Large intestine (tissue), 12 donors: ENCODE data around the gene NEMP1. TPM values are rescaled to one million over a fixed set of nuclear protein-coding genes. Genes with fewer than 3 reads are reported as not detected.
A peak's percentile ranks its signal among the peaks of the same experiment; 100 is the strongest.
"Not testable (repeated sequence)": the region's sequence is repeated elsewhere in the genome, so short reads cannot be mapped to it uniquely, and the experiment has no call there.

Source experiments
- DNase-seq, 2 donors: peaks; one replicate each; pipeline versions ENCODE4 v3.0.0 to v3.0.0-alpha.2; 2013
- H3K27ac ChIP-seq: one replicate; pipeline ENCODE4 v1.5.1; 2013; ENCODE audit warnings: low read length
- H3K27me3 ChIP-seq: 2 replicates; pipeline ENCODE4 v1.6.1; 2013; ENCODE audit warnings: low read length; ENCODE audit not compliant: control insufficient read depth, insufficient read depth
- H3K36me3 ChIP-seq: 2 replicates; pipeline ENCODE4 v1.6.1; 2013; ENCODE audit warnings: low read length; ENCODE audit not compliant: control insufficient read depth, insufficient read depth
- H3K4me1 ChIP-seq: one replicate; pipeline ENCODE4 v1.6.1; 2013; ENCODE audit warnings: low read length; ENCODE audit not compliant: control insufficient read depth, insufficient read depth
- H3K4me3 ChIP-seq: one replicate; pipeline ENCODE4 v1.5.1; 2013; ENCODE audit warnings: low read length
- H3K9me3 ChIP-seq: one replicate; pipeline ENCODE4 v1.6.1; 2013; ENCODE audit warnings: mild to moderate bottlenecking, low read depth, low read length, moderate library complexity; ENCODE audit not compliant: control insufficient read depth
- WGBS: methylation state at CpG from one replicate; pipeline ENCODE4 v1.1.5; 2013; ENCODE audit warnings: low lambda C conversion rate; ENCODE audit not compliant: insufficient coverage; 5-methylcytosine and 5-hydroxymethylcytosine counted together
- long read RNA-seq, 11 donors: transcript quantifications; one replicate each; lab custom pipeline, GENCODE V29; 2026
- polyA plus RNA-seq: library from polyadenylated mRNA; unstranded; fragments of 120-200 nt; gene quantifications from one replicate; pipeline ENCODE4 v1.2.1, GENCODE V29; 2013

The NEMP1 gene
- 12.0 TPM for polyA plus RNA-seq
- long read RNA-seq, donor 1 = 0 reads
- long read RNA-seq, donor 2, full-length matches to known transcripts = 1 of 1 reads
- long read RNA-seq, donor 2, partial matches to known transcripts = 0 of 1 reads
- long read RNA-seq, donor 2, other reads (novel, unspliced or antisense) = 0 of 1 reads
- long read RNA-seq, donor 3 = 0 reads
- long read RNA-seq, donor 4 = 0 reads
- long read RNA-seq, donor 5, full-length matches to known transcripts = 1 of 46 reads
- long read RNA-seq, donor 5, partial matches to known transcripts = 40 of 46 reads
- long read RNA-seq, donor 5, other reads (novel, unspliced or antisense) = 5 of 46 reads
- long read RNA-seq, donor 6, full-length matches to known transcripts = 1 of 1 reads
- long read RNA-seq, donor 6, partial matches to known transcripts = 0 of 1 reads
- long read RNA-seq, donor 6, other reads (novel, unspliced or antisense) = 0 of 1 reads
- long read RNA-seq, donor 7 = 0 reads
- long read RNA-seq, donor 8, full-length matches to known transcripts = 3 of 3 reads
- long read RNA-seq, donor 8, partial matches to known transcripts = 0 of 3 reads
- long read RNA-seq, donor 8, other reads (novel, unspliced or antisense) = 0 of 3 reads
- long read RNA-seq, donor 9, full-length matches to known transcripts = 1 of 1 reads
- long read RNA-seq, donor 9, partial matches to known transcripts = 0 of 1 reads
- long read RNA-seq, donor 9, other reads (novel, unspliced or antisense) = 0 of 1 reads
- long read RNA-seq, donor 10, full-length matches to known transcripts = 1 of 1 reads
- long read RNA-seq, donor 10, partial matches to known transcripts = 0 of 1 reads
- long read RNA-seq, donor 10, other reads (novel, unspliced or antisense) = 0 of 1 reads
- long read RNA-seq, donor 11 = 0 reads

GRCh38 chr12:57078519-57079404 lies at the start of gene NEMP1:
NEMP1 (minus strand) TSS chr12:57078791; CDS start chr12:57078745, 46 bp downstream.
- Histone ChIP-seq H3K9me3 (no peaks in the 10 kb centered on the region), H3K4me1 (peaks cover 6% of the 10 kb centered on the region), H3K36me3 (no peaks in the 10 kb centered on the region), H3K27me3 (no peaks in the 10 kb centered on the region), H3K27ac (peak within 1 kb of the TSS; percentile 85), H3K4me3 (peak within 1 kb of the TSS; percentile 82)
- peak; percentile 100 for DNase-seq
- 0% methylated on average over 2 of the region's 39 CpGs for WGBS

DNA sequence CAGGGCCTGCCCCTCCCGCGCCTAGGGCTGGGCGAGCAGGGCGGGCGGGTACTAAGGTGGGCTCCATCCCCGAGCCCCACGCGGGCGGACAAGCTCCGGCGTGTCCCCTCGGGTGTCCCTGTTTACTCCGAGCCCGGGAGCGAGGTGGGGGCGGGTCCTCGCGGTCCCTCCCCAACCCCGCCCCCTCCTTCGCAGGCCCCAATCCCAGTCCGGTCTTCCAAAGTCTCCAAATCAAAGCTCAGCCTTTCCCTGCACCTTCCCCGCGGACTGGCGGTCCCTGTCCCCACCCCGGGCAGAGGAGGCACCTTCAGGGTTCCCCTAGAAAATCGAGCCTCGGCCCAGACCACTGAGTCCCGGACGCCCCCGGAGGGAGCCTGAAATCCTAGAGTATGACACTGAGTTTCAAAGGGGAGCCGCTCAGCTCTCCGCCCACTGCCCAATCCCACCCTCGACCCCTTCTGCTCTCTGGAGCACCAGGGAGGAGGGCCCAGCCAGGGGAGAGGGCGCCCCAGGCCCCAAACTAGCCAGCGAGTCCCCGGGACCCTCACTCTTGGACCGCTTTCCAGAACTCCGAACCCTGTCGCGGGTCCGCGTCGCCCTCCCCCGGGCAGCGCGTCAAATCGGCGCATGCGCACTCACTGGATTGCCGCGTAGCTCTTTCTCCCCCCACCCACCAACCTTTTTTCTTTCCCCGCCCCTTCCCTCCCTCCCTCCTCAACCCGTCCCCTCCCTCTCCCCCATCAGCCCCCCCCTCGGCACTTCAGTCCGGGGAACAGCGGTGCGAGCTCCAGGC lies 49.3 kb upstream of the NEMP1 start, which contains the start of gene LRP1:
Gene LRP1 (plus strand): TSS at position 758 of the 793 bp plus-strand sequence. CDS start 482 bp downstream, outside the sequence.
- peak; percentile 77 to 89 for DNase-seq
- peak within 1 kb of the TSS; percentile 99 for H3K27ac ChIP-seq
- H3K9me3 ChIP-seq = no peaks in the 10 kb centered on the region
- H3K27me3 ChIP-seq = no peaks in the 10 kb centered on the region
- H3K36me3 ChIP-seq = peaks cover 7% of the 10 kb centered on the region
- peaks cover 46% of the 10 kb centered on the region for H3K4me1 ChIP-seq
- peak within 1 kb of the TSS; percentile 91 for H3K4me3 ChIP-seq
- WGBS = no CpG with 5 or more reads among the region's 57 CpGs

GRCh38 chr12:57127101-57127725 lies 48.6 kb upstream of the NEMP1 start:
- Histone ChIP-seq H3K27me3 (no peaks in the 10 kb centered on the region), H3K27ac (peak overlapping the region; percentile 99), H3K4me3 (peak overlapping the region; percentile 91), H3K4me1 (peaks cover 40% of the 10 kb centered on the region), H3K36me3 (peaks cover 3% of the 10 kb centered on the region), H3K9me3 (no peaks in the 10 kb centered on the region)
- no CpG with 5 or more reads among the region's 26 CpGs for WGBS
- DNase-seq = peak; percentile 88 to 95

DNA sequence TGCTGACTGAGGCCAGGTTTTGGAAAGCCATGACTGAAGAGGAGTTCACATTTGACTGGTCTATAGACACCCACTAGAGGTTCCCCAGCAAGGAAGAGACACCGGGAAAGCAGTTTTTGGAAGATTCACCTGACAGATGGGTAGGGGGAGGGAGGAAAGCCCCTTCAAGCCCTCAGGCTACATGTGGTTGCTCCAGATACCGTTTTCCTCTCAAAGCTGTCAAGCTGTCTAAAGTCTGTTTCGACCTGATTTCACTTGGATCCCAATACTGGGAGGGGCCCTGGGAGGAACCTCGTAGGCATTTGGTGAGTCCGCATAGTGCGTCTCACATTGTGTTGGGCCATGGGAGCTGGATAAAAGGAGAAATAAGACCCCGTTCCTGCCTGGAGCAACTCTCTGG lies 48.0 kb upstream of the NEMP1 start:
- Histone ChIP-seq H3K36me3 (no peaks in the 10 kb centered on the region), H3K27me3 (no peaks in the 10 kb centered on the region), H3K4me1 (peaks cover 34% of the 10 kb centered on the region), H3K27ac (peak overlapping the region; percentile 99), H3K9me3 (no peaks in the 10 kb centered on the region), H3K4me3 (peak overlapping the region; percentile 91)
- WGBS = no CpG with 5 or more reads among the region's 7 CpGs
- DNase-seq = no peak

DNA sequence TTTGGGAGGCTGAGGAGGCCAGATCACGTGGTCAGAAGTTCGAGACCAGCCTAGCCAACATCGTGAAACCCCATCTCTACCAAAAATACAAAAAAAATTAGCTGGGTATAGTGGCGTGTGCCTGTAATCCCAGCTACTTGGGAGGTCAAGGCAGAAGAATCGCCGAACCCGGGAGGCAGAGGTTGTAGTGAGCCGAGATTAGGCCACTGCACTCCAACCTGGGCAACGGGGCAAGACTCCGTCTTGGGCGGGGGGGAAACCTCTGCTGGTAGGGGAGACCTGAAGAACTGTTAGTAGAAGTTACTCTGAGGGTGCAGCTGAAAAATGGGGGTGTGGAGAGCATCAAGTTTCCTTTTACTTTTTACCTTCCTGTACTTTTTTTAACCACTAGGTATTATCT lies 47.5 kb upstream of the NEMP1 start:
- peaks cover 29% of the 10 kb centered on the region for H3K4me1 ChIP-seq
- H3K36me3 ChIP-seq = no peaks in the 10 kb centered on the region
- H3K4me3 ChIP-seq = no peak overlapping the region
- no peaks in the 10 kb centered on the region for H3K27me3 ChIP-seq
- H3K9me3 ChIP-seq = no peaks in the 10 kb centered on the region
- DNase-seq = no peak
- no peak overlapping the region for H3K27ac ChIP-seq
- no CpG with 5 or more reads among the region's 11 CpGs for WGBS

DNA sequence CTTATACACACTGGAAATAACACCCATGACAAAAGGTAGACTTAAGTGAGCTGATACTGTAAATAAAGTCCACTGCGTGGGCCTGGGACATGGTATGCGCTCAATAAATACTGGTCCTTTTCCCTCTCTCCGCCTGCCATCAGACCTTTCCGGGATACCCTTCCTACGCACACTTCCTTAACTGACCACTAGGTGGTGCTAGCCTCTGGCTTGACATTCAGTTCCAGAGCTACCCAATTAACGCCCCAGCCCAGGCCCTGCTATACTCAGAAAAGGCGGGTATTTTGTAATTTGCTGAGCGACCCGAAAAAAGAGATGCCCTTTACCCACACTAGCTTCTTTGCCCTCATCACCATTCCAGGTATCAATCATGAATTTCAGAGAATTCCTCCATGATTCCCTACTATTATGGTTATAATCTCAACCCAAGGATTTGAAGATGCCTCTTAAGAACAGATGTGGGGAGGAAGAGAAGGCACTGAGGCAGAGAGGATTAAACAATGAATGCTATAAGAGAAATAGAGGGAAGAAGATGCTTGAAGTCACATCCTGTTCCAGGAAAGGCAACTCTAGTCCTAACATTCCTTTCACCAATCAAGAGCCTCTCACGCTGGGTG lies 45.8 kb upstream of the NEMP1 start:
- Histone ChIP-seq H3K27ac (no peak overlapping the region), H3K4me1 (peaks cover 13% of the 10 kb centered on the region)
- no CpG with 5 or more reads among the region's 10 CpGs for WGBS

GRCh38 chr12:57123813-57124212 lies 45.2 kb upstream of the NEMP1 start:
- DNase-seq = no peak
- H3K4me1 ChIP-seq = peaks cover 13% of the 10 kb centered on the region
- no peak overlapping the region for H3K4me3 ChIP-seq
- no peaks in the 10 kb centered on the region for H3K36me3 ChIP-seq
- no peaks in the 10 kb centered on the region for H3K27me3 ChIP-seq
- no peak overlapping the region for H3K27ac ChIP-seq
- WGBS = 69% methylated on average over 2 of the region's 2 CpGs
- H3K9me3 ChIP-seq = no peaks in the 10 kb centered on the region

More for the DNA sequence above, 45.8 kb upstream of the NEMP1 start:
- Histone ChIP-seq H3K27me3 (no peaks in the 10 kb centered on the region), H3K36me3 (no peaks in the 10 kb centered on the region), H3K9me3 (no peaks in the 10 kb centered on the region), H3K4me3 (no peak overlapping the region)
- peak; percentile 54 to 63 for DNase-seq

- not testable (repeated sequence) for H3K9me3 ChIP-seq, DNase-seq, H3K4me3 ChIP-seq, H3K4me1 ChIP-seq, H3K36me3 ChIP-seq, H3K27me3 ChIP-seq, H3K27ac ChIP-seq
- WGBS = no CpG with 5 or more reads among the region's 11 CpGs
These were observed 42.1 kb upstream of the NEMP1 start for GRCh38 chr12:57120718-57121117.
